Tibial nerve (tissue), 4 donors: ENCODE data around the gene ARHGEF16. TPM values are rescaled to one million over a fixed set of nuclear protein-coding genes. Genes with fewer than 3 reads are reported as not detected.

Source experiments
- DNase-seq, 2 donors: peaks; one replicate each; pipeline ENCODE4 v3.0.0-alpha.2; 2019; ENCODE audit warnings: low spot score in 2 of 2
- H3K27ac ChIP-seq, 4 donors: fragments of 200-600 bp; sonication (generic) in 3 of 4; one replicate each; pipeline ENCODE4 v1.5.1; 2017 to 2019; ENCODE audit warnings: mild to moderate bottlenecking in 1 of 4
- H3K27me3 ChIP-seq, 2 donors: fragments of 200-600 bp; sonication (generic) in 1 of 2; one replicate each; pipeline versions ENCODE4 v1.5.1 to v1.6.0; 2017 to 2019
- H3K36me3 ChIP-seq, 3 donors: fragments of 200-600 bp; sonication (generic); one replicate each; pipeline ENCODE4 v1.5.1; 2018 to 2019
- H3K4me1 ChIP-seq, 4 donors: fragments of 200-600 bp; sonication (generic) in 3 of 4; one replicate each; pipeline ENCODE4 v1.5.1; 2017 to 2019
- H3K4me3 ChIP-seq, 4 donors: fragments of 200-600 bp; sonication (generic) in 3 of 4; one replicate each; pipeline ENCODE4 v1.5.1; 2017 to 2019; ENCODE audit warnings: mild to moderate bottlenecking in 1 of 4, moderate library complexity in 1 of 4
- H3K9me3 ChIP-seq, 4 donors: fragments of 200-600 bp; sonication (generic) in 3 of 4; one replicate each; pipeline ENCODE4 v1.5.1; 2017 to 2019
- EP300 ChIP-seq, 2 donors: sonication (generic); formaldehyde crosslinking; IDR thresholded peaks; one replicate each; pipeline ENCODE4 v1.6.1; 2017; ENCODE audit warnings: antibody characterized with exemption in 2 of 2, mild to moderate bottlenecking in 1 of 2
- POLR2A ChIP-seq, 2 donors: fragments of 450-650 bp; IDR thresholded peaks; one replicate each; pipeline ENCODE4 v1.6.1; 2017; ENCODE audit warnings: antibody characterized with exemption in 2 of 2, mild to moderate bottlenecking in 2 of 2, moderate library complexity in 2 of 2
- WGBS, 2 donors: methylation state at CpG; one replicate each; pipeline ENCODE4 v1.1.5; 2018; 5-methylcytosine and 5-hydroxymethylcytosine counted together
- total RNA-seq, 4 donors: library from RNA; depleted of rRNA; stranded (reverse); fragments of >200 nt; gene quantifications; one replicate each; pipeline ENCODE4 v1.1.0, GENCODE V29; 2016
- TF ChIP-seq, protein P1 (sequence below), 5 experiments: fragments of 200-600 bp in 3 of 5; fragments of 450-650 bp in 2 of 5; sonication (generic) in 3 of 5; IDR thresholded peaks; one replicate each; pipeline ENCODE4 v1.5.1; 2016 to 2019; ENCODE audit warnings: antibody characterized with exemption in 5 of 5, mild to moderate bottlenecking in 3 of 5, moderate library complexity in 2 of 5

Gene ARHGEF16
- total RNA-seq, 4 donors from 2014 or later: 10.0 to 19.2 (median 17.1) TPM

DNA sequence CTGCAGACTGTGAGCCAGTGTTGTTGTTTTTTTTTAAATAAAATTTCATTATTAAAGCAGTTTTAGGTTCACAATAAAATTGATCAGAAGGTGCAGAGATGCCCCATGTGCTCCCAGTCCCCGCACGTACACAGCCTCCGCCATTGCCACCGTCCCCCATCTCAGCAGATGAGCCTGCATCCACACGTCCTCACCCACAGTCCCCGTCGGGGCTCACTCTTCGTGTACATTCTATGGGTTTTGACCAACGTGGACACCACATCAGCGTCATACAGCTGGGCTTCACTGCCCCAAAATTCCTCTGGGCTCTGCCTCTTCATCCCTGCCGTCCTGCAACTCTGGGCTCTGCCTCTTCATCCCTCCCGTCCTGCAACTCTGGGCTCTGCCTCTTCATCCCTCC, 11.6 kb upstream of the ARHGEF16 start:
- H3K4me3 ChIP-seq: no peak overlapping the region
- DNase-seq: no peak
- TF ChIP-seq, protein P1, sequence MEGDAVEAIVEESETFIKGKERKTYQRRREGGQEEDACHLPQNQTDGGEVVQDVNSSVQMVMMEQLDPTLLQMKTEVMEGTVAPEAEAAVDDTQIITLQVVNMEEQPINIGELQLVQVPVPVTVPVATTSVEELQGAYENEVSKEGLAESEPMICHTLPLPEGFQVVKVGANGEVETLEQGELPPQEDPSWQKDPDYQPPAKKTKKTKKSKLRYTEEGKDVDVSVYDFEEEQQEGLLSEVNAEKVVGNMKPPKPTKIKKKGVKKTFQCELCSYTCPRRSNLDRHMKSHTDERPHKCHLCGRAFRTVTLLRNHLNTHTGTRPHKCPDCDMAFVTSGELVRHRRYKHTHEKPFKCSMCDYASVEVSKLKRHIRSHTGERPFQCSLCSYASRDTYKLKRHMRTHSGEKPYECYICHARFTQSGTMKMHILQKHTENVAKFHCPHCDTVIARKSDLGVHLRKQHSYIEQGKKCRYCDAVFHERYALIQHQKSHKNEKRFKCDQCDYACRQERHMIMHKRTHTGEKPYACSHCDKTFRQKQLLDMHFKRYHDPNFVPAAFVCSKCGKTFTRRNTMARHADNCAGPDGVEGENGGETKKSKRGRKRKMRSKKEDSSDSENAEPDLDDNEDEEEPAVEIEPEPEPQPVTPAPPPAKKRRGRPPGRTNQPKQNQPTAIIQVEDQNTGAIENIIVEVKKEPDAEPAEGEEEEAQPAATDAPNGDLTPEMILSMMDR (IDR thresholded peaks at IDR 0.05): no peak
- TF ChIP-seq POLR2A (IDR thresholded peaks at IDR 0.05) (no peak), EP300 (IDR thresholded peaks at IDR 0.05) (no peak)
- H3K4me1 ChIP-seq: peaks cover 0 to 63% (median 22%) of the 10 kb centered on the region in 4 donors
- H3K36me3 ChIP-seq: no peaks in the 10 kb centered on the region
- peaks cover 0 to 16% (median 0%) of the 10 kb centered on the region in 4 donors for H3K9me3 ChIP-seq
- 72 to 82% methylated on average over 12 of the region's 12 CpGs for WGBS, 2 donors
- peak overlapping the region in 3 of 4 donors; percentile 36 to 88 (median 81) for H3K27ac ChIP-seq
- H3K27me3 ChIP-seq: peaks cover 0 to 8% of the 10 kb centered on the region in 2 donors

DNA sequence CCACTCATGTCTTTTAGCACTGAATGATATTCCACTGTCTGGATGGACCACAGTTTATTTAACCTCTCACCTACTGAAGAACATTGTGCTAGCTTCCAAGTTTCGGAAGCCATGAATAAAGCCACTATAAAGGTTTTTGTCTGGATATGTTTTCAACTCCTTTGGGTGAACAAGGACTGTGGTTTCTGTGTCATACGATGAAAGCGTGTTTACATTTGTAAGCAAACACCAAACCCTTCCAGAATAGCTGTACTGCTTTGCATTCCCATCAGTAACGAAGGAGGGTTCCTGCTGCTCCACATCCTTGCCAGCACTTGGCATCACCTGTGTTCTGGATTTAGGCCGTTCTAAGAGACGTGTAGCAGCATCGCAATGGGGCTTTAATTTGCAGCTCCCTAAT, 10.7 kb upstream of the ARHGEF16 start:
- peaks cover 0 to 18% (median 0%) of the 10 kb centered on the region in 4 donors for H3K9me3 ChIP-seq
- peaks cover 0 to 8% of the 10 kb centered on the region in 2 donors for H3K27me3 ChIP-seq
- H3K4me3 ChIP-seq: no peak overlapping the region
- no peak for TF ChIP-seq POLR2A (IDR thresholded peaks at IDR 0.05)
- H3K27ac ChIP-seq: peak overlapping the region in 2 of 4 donors; percentile 81 to 88
- WGBS, 2 donors: 62 to 73% methylated on average over 7 of the region's 7 CpGs
- no peaks in the 10 kb centered on the region for H3K36me3 ChIP-seq
- no peak for DNase-seq
- peaks cover 0 to 61% (median 22%) of the 10 kb centered on the region in 4 donors for H3K4me1 ChIP-seq

DNA sequence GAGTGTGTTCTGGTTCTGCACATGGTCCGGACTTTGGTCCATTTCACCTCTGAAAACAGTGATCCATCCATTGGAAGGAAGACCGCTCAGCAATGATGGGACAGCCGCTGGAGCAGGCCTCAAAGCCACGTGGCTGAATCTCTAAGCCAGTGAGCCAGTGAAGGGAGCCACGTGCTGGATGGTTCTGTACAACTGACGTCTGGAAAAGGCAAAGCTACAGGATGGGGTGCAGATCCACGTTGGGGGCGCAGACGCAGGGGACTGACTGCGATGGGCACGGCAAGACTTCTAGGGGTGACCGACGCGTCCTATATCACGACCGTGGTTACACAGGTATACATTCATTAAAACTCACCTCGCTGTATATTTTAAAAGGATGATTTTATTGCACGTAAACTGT, 10.2 kb upstream of the ARHGEF16 start:
- Histone ChIP-seq H3K4me1 (peaks cover 0 to 56% (median 21%) of the 10 kb centered on the region in 4 donors), H3K9me3 (peaks cover 0 to 18% (median 0%) of the 10 kb centered on the region in 4 donors), H3K27me3 (peaks cover 0 to 8% of the 10 kb centered on the region in 2 donors), H3K27ac (peak overlapping the region in 3 of 4 donors; percentile 14 to 88 (median 75)), H3K4me3 (no peak overlapping the region), H3K36me3 (no peaks in the 10 kb centered on the region)
- DNase-seq: no peak
- WGBS, 2 donors: 90 to 92% methylated on average over 18 of the region's 18 CpGs
- TF ChIP-seq POLR2A (IDR thresholded peaks at IDR 0.05): no peak
- TF ChIP-seq, protein P1 (IDR thresholded peaks at IDR 0.05): no peak

DNA sequence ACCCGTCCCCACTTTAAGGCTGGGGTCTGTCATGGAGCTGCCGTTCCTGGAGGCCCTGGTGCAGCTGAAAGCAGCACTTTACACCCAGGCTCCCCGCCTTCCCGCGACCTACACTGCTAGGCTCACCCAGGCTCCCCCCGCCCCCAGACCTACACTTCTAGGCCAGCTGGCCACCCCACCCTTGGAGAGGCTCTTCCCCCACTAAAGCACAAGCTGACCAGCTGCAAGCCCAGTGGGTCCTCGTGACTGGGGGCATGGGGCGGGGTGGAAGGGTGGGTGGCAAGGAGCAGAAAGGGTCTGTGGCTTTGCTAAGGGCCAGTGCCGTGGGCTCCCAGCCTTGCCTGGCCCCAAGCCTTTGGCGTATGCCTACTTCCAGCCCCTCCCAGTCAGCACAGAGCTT, 9.7 kb upstream of the ARHGEF16 start:
- Histone ChIP-seq H3K27me3 (peaks cover 0 to 8% of the 10 kb centered on the region in 2 donors), H3K4me3 (no peak overlapping the region), H3K9me3 (peaks cover 0 to 18% (median 0%) of the 10 kb centered on the region in 4 donors), H3K27ac (peak overlapping the region in 3 of 4 donors; percentile 14 to 88 (median 75)), H3K36me3 (no peaks in the 10 kb centered on the region), H3K4me1 (peaks cover 0 to 53% (median 19%) of the 10 kb centered on the region in 4 donors)
- TF ChIP-seq EP300 (IDR thresholded peaks at IDR 0.05): no peak
- TF ChIP-seq POLR2A (IDR thresholded peaks at IDR 0.05): no peak
- TF ChIP-seq, protein P1 (IDR thresholded peaks at IDR 0.05): no peak
- no peak for DNase-seq
- 51 to 54% methylated on average over 10 of the region's 10 CpGs for WGBS, 2 donors

DNA sequence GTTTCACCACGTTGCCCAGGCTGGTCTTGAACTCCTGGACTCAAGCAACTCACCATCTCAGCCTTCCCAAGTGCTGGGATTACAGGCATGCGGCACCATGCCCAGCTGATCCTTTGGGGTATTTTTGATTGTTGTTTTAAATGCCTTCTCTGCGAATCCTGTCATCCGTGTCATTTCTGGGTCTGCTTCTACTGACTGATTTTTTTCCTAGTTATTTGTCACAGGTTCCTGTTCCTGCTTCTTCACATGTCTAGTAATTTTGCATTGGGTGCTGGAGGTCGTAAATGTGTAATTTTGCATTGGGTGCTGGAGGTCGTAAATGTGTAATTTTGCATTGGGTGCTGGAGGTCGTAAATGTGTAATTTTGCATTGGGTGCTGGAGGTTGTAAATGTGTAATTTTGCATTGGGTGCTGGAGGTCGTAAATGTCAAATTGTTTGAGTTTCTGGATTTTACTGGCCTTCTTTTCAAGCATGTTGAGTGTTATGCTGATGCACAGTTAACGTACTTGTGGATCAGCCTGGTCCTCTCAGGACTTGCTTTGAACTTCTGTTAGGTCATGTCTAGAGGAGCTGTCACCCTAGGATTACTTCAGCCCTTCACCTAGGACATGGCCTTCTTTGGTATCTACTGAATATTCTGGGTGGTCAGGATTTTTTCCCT, 4.1 kb upstream of the ARHGEF16 start:
- TF ChIP-seq EP300 (IDR thresholded peaks at IDR 0.05) (no peak), POLR2A (IDR thresholded peaks at IDR 0.05) (no peak)
- TF ChIP-seq, protein P1 (IDR thresholded peaks at IDR 0.05): no peak
- Histone ChIP-seq H3K9me3 (peaks cover 0 to 18% (median 0%) of the 10 kb centered on the region in 4 donors), H3K4me1 (peaks cover 0 to 27% (median 13%) of the 10 kb centered on the region in 4 donors), H3K36me3 (no peaks in the 10 kb centered on the region), H3K4me3 (no peak overlapping the region), H3K27me3 (peaks cover 0 to 27% of the 10 kb centered on the region in 2 donors), H3K27ac (no peak overlapping the region)
- 88 to 90% methylated on average over 9 of the region's 9 CpGs for WGBS, 2 donors
- no peak for DNase-seq
